ENCODE data around the gene TSPAN18. TPM values are rescaled to one million over a fixed set of nuclear protein-coding genes. Genes with fewer than 3 reads are reported as not detected.

The TSPAN18 gene
- total RNA-seq, 1 donor from 2014 or later, result 31.7 TPM

DNA sequence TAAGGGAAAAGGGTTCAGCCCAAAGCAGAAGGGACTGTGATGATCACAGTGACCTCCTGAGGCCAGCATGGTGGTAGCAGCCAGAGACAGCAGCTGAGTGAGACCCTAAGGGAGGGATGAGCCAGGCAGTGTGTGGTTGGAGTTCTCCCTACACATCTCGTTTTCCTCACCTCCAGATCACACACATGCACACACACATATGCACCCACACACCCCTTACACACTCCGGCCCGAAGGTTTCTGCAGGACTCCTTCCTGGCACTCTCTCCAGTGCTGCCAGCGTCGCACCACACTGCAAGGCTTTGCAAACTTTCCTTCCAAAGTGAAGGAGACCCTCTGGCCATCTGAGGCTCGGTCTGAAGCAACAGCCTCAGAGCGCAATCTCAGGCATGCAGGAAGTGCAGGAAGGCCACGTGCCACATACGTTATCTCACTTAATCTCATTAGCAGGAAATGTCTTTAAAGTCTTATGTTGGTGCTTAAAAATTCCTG lies 250.8 kb downstream of the TSPAN18 start:
- Mint-ChIP-seq H3K4me1 (ENCODE audit: low read depth, unreplicated experiment) (peaks cover 17% of the 10 kb centered on the region), H3K4me3 (ENCODE audit: unreplicated experiment) (no peak overlapping the region), H3K27me3 (ENCODE audit: low read depth, unreplicated experiment) (peaks cover 14% of the 10 kb centered on the region), H3K36me3 (ENCODE audit: low read depth, unreplicated experiment) (peaks cover 2% of the 10 kb centered on the region), H3K9me3 (ENCODE audit: unreplicated experiment) (no peaks in the 10 kb centered on the region), H3K27ac (ENCODE audit: unreplicated experiment) (peak overlapping the region; percentile 20)
- peak overlapping the region; percentile 19 for H3K4me2 ChIP-seq (ENCODE audit: low read length)
- H3K9me3 ChIP-seq (ENCODE audit: insufficient read depth, low read depth, low read length), result no peaks in the 10 kb centered on the region
- no peak overlapping the region for H3K27ac ChIP-seq (ENCODE audit: low read depth, low read length)
- H3K4me1 ChIP-seq (ENCODE audit: insufficient read depth, low read length), result no peaks in the 10 kb centered on the region
- DNase-seq (ENCODE audit: low read depth), result peak; percentile 29
- H3K36me3 ChIP-seq (ENCODE audit: insufficient read depth, low read length), result no peaks in the 10 kb centered on the region
- no peak overlapping the region for H3K9ac ChIP-seq (ENCODE audit: low read length)
- peaks cover 5% of the 10 kb centered on the region for H4K20me1 ChIP-seq (ENCODE audit: insufficient read depth, low read length)
- H2AFZ ChIP-seq (ENCODE audit: low read depth, low read length), result no peak overlapping the region
- no peak overlapping the region for H3K4me3 ChIP-seq (ENCODE audit: insufficient read depth, low read depth, low read length)
- H3K79me2 ChIP-seq (ENCODE audit: insufficient read depth, low read length), result no peaks in the 10 kb centered on the region
- peak; percentile 15 for TF ChIP-seq CTCF (IDR thresholded peaks at IDR 0.05; ENCODE audit: insufficient read depth, low read depth, low read length)
- TF ChIP-seq EZH2 (IDR thresholded peaks at IDR 0.05; ENCODE audit: insufficient read depth, low read length), result no peak
- peaks cover 6% of the 10 kb centered on the region for H3K27me3 ChIP-seq (ENCODE audit: insufficient read depth, low read length)
- FAIRE-seq, result no peak

GRCh38 chr11:44978274-44978960 lies 251.7 kb downstream of the TSPAN18 start:
- H2AFZ ChIP-seq (ENCODE audit: low read depth, low read length), result no peak overlapping the region
- H3K27me3 ChIP-seq (ENCODE audit: insufficient read depth, low read length), result peaks cover 7% of the 10 kb centered on the region
- no peaks in the 10 kb centered on the region for H3K4me1 ChIP-seq (ENCODE audit: insufficient read depth, low read length)
- DNase-seq (ENCODE audit: low read depth), result no peak
- peaks cover 5% of the 10 kb centered on the region for H4K20me1 ChIP-seq (ENCODE audit: insufficient read depth, low read length)
- no peak for FAIRE-seq
- no peaks in the 10 kb centered on the region for H3K9me3 Mint-ChIP-seq (ENCODE audit: unreplicated experiment)
- peaks cover 2% of the 10 kb centered on the region for H3K36me3 Mint-ChIP-seq (ENCODE audit: low read depth, unreplicated experiment)
- H3K4me2 ChIP-seq (ENCODE audit: low read length), result no peak overlapping the region
- no peaks in the 10 kb centered on the region for H3K79me2 ChIP-seq (ENCODE audit: insufficient read depth, low read length)
- no peaks in the 10 kb centered on the region for H3K36me3 ChIP-seq (ENCODE audit: insufficient read depth, low read length)
- H3K27me3 Mint-ChIP-seq (ENCODE audit: low read depth, unreplicated experiment), result peaks cover 10% of the 10 kb centered on the region
- no peak overlapping the region for H3K4me3 ChIP-seq (ENCODE audit: insufficient read depth, low read depth, low read length)
- H3K27ac ChIP-seq (ENCODE audit: low read depth, low read length), result no peak overlapping the region
- H3K4me3 Mint-ChIP-seq (ENCODE audit: unreplicated experiment), result no peak overlapping the region
- TF ChIP-seq CTCF (IDR thresholded peaks at IDR 0.05; ENCODE audit: insufficient read depth, low read depth, low read length) (no peak), EZH2 (IDR thresholded peaks at IDR 0.05; ENCODE audit: insufficient read depth, low read length) (no peak)
- H3K9ac ChIP-seq (ENCODE audit: low read length), result no peak overlapping the region
- peaks cover 17% of the 10 kb centered on the region for H3K4me1 Mint-ChIP-seq (ENCODE audit: low read depth, unreplicated experiment)
- H3K27ac Mint-ChIP-seq (ENCODE audit: unreplicated experiment), result no peak overlapping the region
- H3K9me3 ChIP-seq (ENCODE audit: insufficient read depth, low read depth, low read length), result no peaks in the 10 kb centered on the region

- Histone ChIP-seq H3K27me3 (ENCODE audit: insufficient read depth, low read length) (peaks cover 7% of the 10 kb centered on the region), H3K4me2 (ENCODE audit: low read length) (no peak overlapping the region), H2AFZ (ENCODE audit: low read depth, low read length) (no peak overlapping the region), H3K4me3 (ENCODE audit: insufficient read depth, low read depth, low read length) (no peak overlapping the region), H4K20me1 (ENCODE audit: insufficient read depth, low read length) (peaks cover 5% of the 10 kb centered on the region), H3K27ac (ENCODE audit: low read depth, low read length) (no peak overlapping the region), H3K79me2 (ENCODE audit: insufficient read depth, low read length) (no peaks in the 10 kb centered on the region), H3K9me3 (ENCODE audit: insufficient read depth, low read depth, low read length) (no peaks in the 10 kb centered on the region), H3K36me3 (ENCODE audit: insufficient read depth, low read length) (no peaks in the 10 kb centered on the region), H3K4me1 (ENCODE audit: insufficient read depth, low read length) (no peaks in the 10 kb centered on the region), H3K9ac (ENCODE audit: low read length) (no peak overlapping the region)
- peaks cover 2% of the 10 kb centered on the region for H3K36me3 Mint-ChIP-seq (ENCODE audit: low read depth, unreplicated experiment)
- no peak for FAIRE-seq
- H3K4me3 Mint-ChIP-seq (ENCODE audit: unreplicated experiment), result no peak overlapping the region
- DNase-seq (ENCODE audit: low read depth), result no peak
- peaks cover 12% of the 10 kb centered on the region for H3K27me3 Mint-ChIP-seq (ENCODE audit: low read depth, unreplicated experiment)
- H3K27ac Mint-ChIP-seq (ENCODE audit: unreplicated experiment), result no peak overlapping the region
- H3K4me1 Mint-ChIP-seq (ENCODE audit: low read depth, unreplicated experiment), result peaks cover 16% of the 10 kb centered on the region
- no peaks in the 10 kb centered on the region for H3K9me3 Mint-ChIP-seq (ENCODE audit: unreplicated experiment)
- TF ChIP-seq EZH2 (IDR thresholded peaks at IDR 0.05; ENCODE audit: insufficient read depth, low read length) (no peak), CTCF (IDR thresholded peaks at IDR 0.05; ENCODE audit: insufficient read depth, low read depth, low read length) (no peak)
Observed at GRCh38 chr11:44978961-44979331, 252.2 kb downstream of the TSPAN18 start.
